LNCaP clone FGC (cell line): ENCODE data around the gene MRPS5.

Experiments
- DNase-seq: peaks from one replicate; pipeline ENCODE4 v3.0.0-alpha.2; 2011; ENCODE audit warnings: low read depth
- H3K4me3 ChIP-seq: 2 replicates; pipeline ENCODE4 v1.5.1; 2011; ENCODE audit warnings: mild to moderate bottlenecking, low read depth, low read length, control low read depth
- TF ChIP-seq, protein P1 (sequence below): IDR thresholded peaks from 2 replicates; pipeline ENCODE4 v1.5.1; 2012; ENCODE audit warnings: mild to moderate bottlenecking; ENCODE audit not compliant: control insufficient read depth, insufficient read depth; ENCODE audit errors: extremely low read depth

The MRPS5 gene

DNA sequence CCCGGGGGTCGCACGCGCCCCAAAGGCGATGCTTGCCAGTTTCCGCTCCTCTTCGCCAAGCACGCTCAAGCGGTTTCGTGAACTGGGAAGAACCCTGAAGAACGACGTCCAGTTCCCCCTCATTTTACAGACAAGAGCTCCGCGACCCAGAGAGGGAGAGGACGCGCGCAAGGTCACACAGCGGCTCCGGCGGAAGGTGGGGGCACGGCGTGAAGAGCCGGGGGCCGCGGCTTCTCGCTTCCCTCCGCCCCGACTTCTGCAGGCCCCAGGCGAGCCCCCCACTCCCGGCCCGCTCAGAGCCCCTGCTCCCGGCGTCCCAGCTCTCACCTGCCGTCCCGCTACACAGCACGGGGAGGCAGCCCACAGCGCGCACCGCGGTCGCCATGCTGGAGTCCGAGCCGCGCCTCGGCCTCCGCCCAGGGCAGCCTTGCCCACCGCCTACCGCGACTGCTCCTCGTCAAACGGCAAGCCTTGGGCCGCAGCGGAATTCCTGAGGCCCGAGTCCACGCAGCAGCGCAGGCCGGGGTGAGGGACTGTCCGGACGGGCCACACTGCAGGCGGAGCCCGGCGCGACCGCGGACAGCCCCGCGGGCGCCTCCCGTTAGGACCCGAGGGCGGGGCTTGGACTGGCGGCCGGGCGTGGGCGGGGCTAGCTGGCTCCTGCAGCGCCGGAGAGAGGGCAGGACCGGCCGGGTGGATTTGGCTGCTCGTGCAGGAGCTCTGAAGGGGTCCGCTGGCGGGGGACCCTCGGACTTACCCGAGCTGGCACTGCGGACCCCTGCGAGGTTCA lies at the start of gene MRPS5:
Gene MRPS5 (minus strand): TSS at position 402 of the 790 bp plus-strand sequence. CDS start 17 bp downstream, at position 385.
- TF ChIP-seq, protein P1, sequence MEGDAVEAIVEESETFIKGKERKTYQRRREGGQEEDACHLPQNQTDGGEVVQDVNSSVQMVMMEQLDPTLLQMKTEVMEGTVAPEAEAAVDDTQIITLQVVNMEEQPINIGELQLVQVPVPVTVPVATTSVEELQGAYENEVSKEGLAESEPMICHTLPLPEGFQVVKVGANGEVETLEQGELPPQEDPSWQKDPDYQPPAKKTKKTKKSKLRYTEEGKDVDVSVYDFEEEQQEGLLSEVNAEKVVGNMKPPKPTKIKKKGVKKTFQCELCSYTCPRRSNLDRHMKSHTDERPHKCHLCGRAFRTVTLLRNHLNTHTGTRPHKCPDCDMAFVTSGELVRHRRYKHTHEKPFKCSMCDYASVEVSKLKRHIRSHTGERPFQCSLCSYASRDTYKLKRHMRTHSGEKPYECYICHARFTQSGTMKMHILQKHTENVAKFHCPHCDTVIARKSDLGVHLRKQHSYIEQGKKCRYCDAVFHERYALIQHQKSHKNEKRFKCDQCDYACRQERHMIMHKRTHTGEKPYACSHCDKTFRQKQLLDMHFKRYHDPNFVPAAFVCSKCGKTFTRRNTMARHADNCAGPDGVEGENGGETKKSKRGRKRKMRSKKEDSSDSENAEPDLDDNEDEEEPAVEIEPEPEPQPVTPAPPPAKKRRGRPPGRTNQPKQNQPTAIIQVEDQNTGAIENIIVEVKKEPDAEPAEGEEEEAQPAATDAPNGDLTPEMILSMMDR: peak; percentile 3; the same call in 1 of the 2 replicates
- peak within 1 kb of the TSS; percentile 94 for H3K4me3 ChIP-seq
- no peak for DNase-seq

DNA sequence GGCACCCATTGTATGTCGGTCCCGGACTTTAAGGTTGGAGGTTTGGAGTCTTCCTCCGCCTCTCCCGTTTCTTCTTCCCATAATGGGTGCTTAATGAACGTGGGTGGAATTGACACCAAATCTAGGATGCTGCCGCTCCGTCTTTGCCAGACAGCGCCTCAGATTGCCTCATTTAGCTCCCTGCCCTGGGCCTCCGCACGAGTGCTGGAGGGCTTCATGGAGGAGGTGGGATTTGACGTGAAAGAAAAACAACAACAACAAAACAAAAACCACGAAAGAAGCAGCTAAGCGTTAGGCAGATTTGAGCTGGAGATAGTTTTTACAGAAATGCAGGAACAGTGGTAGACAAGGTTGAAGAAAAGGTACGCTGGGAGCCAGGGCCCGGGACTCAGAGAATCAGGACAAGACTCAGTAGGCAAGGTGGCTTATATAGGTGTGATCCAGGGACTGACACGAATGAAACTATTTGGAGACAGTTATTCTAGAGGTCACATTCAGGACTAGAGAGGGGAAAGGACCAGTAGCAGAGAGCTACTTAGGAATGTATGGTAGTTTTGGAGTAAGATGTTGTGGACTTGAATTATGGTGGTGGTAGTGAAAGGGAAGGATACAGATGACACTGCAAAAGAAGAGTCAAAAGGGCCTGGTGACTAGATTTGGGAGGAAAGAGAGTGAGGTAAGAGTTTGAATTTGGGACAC lies 44.6 kb upstream of the MRPS5 start:
- DNase-seq: no peak
- H3K4me3 ChIP-seq: peak overlapping the region; percentile 93
- TF ChIP-seq, protein P1: no peak

DNA sequence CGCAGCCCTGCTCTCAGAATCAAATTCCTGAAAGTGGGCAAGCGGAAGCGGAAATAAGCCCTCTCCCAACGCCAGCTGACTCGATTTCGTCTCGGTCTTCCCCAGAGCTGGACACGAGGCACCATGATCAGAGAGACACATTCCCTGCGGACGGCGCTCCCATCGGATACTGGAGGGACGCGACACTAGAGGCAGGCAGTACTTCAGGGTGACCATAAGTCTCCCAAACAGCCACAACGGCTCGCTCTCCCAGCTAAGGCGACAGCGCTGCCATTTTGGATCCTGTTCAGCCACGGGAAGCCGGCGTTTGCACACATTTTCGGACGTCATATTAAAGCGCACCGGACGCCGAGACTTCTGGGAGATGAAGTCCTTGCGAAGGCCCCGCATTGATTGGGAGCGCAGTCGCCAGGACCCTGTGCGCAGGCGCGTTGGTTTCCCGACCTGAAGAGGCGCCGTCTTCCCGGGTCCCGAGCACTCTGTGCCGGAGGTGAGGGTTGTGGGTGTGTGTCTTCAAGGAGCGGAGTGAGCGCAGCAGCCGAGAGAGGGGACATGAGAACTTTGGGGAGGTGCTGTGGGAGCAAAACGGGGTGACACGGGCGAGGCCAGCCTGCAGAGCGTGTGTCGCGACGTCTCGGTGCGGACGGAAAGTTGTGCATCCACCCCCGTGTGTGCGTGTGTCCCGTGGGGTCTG lies 43.9 kb upstream of the MRPS5 start, which contains the start of gene ZNF2:
Gene ZNF2 (plus strand): TSS at position 439 of the 694 bp plus-strand sequence. CDS start 10,418 bp downstream, outside the sequence.
- TF ChIP-seq, protein P1: no peak
- peak; percentile 91 for DNase-seq
- H3K4me3 ChIP-seq: peak within 1 kb of the TSS; percentile 93

DNA sequence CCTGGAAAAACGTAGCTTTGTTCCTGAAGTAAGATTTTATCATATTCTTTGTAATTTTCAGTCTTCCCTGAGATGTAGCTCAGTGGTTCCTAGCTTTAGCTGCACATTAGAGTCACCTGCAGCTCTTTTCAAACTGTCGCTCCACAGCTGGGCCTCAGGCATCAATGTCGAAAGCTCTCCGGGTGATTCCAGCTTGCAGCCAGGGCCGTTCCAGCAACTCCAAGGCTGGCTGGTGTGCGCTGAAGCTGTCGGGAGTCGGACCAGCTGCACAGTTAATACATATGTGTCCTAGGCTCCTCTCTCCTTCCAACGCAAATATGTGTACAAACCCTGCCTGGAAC lies 43.4 kb upstream of the MRPS5 start:
- TF ChIP-seq, protein P1: no peak
- DNase-seq: no peak
- H3K4me3 ChIP-seq: peak overlapping the region; percentile 93

DNA sequence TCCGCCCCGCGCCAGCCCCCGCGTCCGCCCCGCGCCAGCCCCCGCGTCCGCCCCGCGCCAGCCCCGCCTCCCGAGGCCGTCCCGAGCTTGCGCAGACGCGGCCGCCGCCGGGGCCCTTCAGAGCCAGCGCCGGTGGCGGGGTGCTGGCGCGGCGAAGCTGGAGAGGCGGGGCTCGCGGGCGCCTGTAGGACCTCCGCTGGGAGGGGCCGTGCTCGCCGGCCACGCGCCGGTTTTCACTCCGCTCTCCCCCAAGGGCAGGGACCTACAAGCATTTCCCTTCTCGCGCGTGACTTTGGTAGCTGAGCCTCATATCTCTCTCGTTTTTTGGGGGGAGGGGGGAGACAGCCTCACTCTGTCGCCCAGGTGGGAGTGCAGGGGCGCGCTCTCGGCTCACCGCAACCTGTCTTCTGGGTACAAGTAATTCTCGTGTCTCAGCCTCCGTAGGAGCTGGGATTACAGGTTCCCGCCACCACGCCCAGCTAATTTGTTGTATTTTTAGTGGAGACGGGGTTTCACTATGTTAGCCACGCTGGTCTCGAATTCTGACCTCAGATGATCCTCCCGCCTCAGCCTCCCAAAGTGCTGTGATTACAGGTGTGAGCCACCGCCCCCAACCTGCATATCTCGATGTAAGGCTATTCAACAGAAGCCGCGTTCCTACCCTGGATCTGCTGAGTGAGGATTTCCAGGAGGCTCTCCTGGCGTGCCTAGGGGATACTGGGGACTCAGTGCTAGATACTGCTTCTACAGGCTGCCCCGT lies 38.3 kb upstream of the MRPS5 start, which contains the start of gene ZNF514:
Gene ZNF514 (minus strand): TSS at position 159 of the 760 bp plus-strand sequence. CDS start 6,595 bp downstream, outside the sequence.
- DNase-seq: no peak
- H3K4me3 ChIP-seq: peak within 1 kb of the TSS; percentile 67
- TF ChIP-seq, protein P1: no peak
